GM18498 (cell line): ENCODE measurements around the gene XDH.

Experiments
- ATAC-seq: cut with Tn5 transposase; IDR thresholded peaks from one replicate; pipeline ENCODE4 v1.9.1; 2021; ENCODE audit warnings: mild to moderate bottlenecking, moderate library complexity; ENCODE audit not compliant: unreplicated experiment

The XDH gene

GRCh38 chr2:31366733-31367132 is 47.8 kb downstream of the XDH start:
- ATAC-seq, result no peak

- ATAC-seq, result no peak
These were observed 48.6 kb downstream of the XDH start for GRCh38 chr2:31365834-31366505.

- no peak for ATAC-seq
These were observed 49.2 kb downstream of the XDH start for GRCh38 chr2:31365348-31365747.

GRCh38 chr2:31363956-31364750 is 50.4 kb downstream of the XDH start:
- ATAC-seq, result no peak

GRCh38 chr2:31362581-31362980 is 52.0 kb downstream of the XDH start:
- no peak for ATAC-seq

- no peak for ATAC-seq
These were observed 55.3 kb downstream of the XDH start for GRCh38 chr2:31359229-31359628.

- no peak for ATAC-seq
These were observed 59.7 kb downstream of the XDH start for GRCh38 chr2:31354837-31355236.

GRCh38 chr2:31353179-31353578 is 61.4 kb downstream of the XDH start:
- ATAC-seq, result no peak

GRCh38 chr2:31349684-31350083 is 64.9 kb downstream of the XDH start:
- ATAC-seq, result no peak

- no peak for ATAC-seq
These were observed 65.4 kb downstream of the XDH start for GRCh38 chr2:31349160-31349559.

- ATAC-seq, result no peak
These were observed 65.9 kb downstream of the XDH start for GRCh38 chr2:31348618-31349017.

GRCh38 chr2:31347750-31348149 is 66.8 kb downstream of the XDH start:
- no peak for ATAC-seq

GRCh38 chr2:31347319-31347718 is 67.2 kb downstream of the XDH start:
- ATAC-seq, result no peak

- ATAC-seq, result no peak
These were observed 70.1 kb downstream of the XDH start for GRCh38 chr2:31344447-31344846.

- ATAC-seq, result no peak
These were observed 73.2 kb downstream of the XDH start for GRCh38 chr2:31341351-31341750.

- no peak for ATAC-seq
These were observed 74.8 kb downstream of the XDH start for GRCh38 chr2:31339696-31340095.

GRCh38 chr2:31337860-31338259 is 76.7 kb downstream of the XDH start:
- ATAC-seq, result no peak

GRCh38 chr2:31337197-31337596 is 77.3 kb downstream of the XDH start:
- no peak for ATAC-seq

- no peak for ATAC-seq
These were observed 78.5 kb downstream of the XDH start for GRCh38 chr2:31335921-31336585.

GRCh38 chr2:31334311-31335026 is 80.1 kb downstream of the XDH start:
- no peak for ATAC-seq

- ATAC-seq, result peak; percentile 81
These were observed 80.9 kb downstream of the XDH start for GRCh38 chr2:31333527-31334183.
